Brain pericyte (primary cell): ENCODE measurements around the gene L3HYPDH.

Source experiments
- DNase-seq: peaks from one replicate; pipeline ENCODE4 v3.0.0-alpha.2; 2012; ENCODE audit warnings: low read depth, low spot score

Gene L3HYPDH

DNA sequence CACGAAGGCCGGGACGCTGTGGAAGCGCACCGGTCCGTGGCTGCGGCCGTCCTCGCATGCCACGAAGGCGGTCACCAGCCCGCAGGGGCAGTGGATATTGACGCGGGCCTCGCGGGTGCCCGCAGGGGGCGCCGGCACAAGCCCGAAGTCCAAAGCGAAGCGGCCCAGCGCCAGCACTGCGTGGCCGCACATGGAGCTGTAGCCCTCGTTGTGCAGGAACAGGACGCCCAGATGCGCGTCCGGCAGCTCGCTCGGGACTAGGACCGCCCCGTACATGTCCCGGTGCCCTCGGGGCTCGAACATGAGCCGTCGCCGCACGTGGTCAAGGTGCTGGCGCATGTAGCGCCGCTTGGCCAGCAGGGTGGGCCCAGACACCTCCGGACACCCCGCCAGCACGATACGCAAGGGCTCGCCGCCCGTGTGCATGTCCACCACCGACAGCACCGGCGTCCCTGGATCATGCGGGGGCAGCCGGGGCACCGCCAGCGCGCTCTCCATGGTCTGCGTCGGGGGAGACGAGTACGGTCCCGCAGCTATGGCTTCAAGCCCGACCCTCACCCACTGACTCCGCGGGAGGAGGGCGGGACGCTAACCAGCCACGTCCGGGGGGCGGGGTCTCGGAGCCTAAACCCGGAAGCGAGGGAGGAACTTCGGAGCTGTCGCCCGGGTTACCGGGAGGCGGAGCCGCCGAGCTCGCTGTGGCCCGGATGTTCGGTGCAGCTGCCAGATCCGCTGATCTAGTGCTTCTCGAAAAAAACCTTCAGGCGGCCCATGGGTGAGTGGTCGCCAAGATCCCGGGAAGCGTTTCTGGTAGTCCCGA is at the start of gene L3HYPDH, which contains the start of gene JKAMP:
TSS of gene L3HYPDH (minus strand) at position 590 of the 820 bp plus-strand sequence. CDS start at position 498, 92 bp downstream.
TSS of gene JKAMP (plus strand) at position 699 of the 820 bp plus-strand sequence. CDS start at position 772, 73 bp downstream.
- peak; percentile 83 for DNase-seq

DNA sequence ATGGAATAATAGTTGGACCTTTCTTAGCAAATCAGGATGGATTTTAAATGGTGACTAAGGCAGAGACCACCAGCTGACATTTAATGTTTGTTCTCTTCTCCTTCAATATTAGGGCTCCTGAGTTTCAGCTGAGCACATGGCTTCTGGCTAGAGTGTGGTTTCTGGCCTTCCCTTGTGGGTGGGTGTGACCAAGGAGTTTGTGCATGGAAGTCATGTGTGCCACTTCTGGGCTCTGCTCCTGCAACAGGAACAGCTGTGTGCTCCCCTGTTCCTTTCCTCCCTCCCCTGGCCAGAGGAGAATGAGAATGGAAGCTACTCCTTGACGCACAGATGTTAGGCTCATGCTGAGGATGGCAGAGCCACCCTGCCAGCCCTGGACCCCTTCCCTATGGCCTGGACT is 48.2 kb upstream of the L3HYPDH start:
- no peak for DNase-seq

DNA sequence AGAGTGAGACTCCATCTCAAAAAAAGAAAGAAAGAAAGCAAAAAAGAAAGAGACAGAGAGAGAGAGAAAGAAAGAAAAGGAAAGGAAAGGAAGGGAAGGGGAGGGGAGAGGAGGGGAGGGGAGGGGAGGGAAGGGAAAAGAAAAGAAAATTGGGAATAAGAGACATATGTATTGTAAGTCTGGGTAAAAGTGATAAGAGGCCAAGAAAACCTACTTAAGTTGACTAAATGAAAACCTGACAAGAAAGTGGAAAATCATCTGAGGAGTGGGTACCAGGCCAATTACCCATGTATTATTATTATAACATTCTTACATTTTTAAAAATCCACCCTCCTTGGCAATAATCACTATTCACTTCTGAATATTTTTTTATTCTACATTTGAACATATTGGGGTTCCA is 46.1 kb upstream of the L3HYPDH start:
- no peak for DNase-seq

DNA sequence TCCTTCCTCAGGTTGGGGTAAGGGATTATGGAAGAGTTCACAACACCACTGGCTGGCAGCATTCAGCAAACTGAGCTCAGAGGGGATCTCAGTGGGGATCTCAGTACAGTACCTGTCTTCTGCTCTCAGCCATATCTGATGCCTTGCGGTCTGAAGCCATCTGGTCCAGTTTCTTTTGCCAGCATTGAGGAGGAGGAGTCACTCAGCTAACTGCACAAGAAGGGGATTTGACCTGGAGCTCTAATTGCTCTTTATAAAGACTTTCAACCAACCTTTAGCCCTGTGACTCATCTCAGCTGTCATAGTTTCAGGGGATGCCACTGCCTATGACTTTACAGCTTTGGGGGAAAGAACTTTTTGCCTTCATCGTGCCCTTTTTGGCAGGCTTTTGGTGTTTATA is 45.0 kb upstream of the L3HYPDH start:
- no peak for DNase-seq

DNA sequence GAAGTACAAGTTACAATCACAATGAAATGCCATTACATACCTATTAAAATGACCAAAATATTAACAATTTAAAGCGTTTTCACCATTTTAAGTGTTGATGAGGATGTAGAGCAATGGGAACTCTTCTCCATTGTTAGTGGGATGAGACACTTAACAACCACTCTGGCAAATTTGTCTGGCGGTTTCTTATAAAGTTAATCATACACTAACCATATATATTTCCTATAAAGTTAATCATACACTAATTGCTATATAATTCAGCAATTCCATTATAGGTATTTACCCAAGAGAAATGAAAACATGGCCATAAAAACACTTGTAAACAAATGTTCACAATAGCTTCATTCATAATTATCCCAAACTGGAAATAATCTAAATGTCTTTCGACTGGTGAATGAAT is 36.0 kb upstream of the L3HYPDH start:
- no peak for DNase-seq

DNA sequence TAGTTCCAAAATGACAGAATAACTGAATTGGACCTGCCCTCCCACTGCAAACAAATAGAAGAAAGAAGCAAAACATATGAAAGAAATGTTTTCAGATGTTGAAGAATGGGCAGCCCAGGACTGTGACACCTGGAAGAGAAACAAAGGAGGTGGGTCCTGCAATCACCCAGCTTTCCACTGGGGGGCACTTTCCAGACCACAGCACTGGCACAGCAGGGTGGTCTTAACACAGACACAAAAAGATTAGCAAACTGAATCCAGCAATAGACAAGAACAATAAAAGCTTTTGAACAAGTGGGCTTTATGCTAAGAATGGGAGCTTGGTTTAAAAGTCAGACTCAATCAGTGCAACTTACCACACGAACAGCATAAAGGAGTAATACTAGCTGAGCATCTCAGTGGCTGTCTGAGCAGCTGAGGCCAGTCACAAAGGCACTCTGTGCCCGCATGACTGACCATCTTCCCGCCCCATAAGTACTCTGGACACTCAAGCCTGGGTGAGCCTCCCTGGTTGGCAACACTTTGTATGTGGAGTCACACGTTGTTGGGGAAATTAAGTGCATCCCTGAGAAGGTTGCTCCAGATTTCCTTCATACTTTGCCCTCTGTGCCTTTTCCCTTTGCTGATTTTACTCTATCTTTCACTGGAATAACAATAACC is 27.8 kb upstream of the L3HYPDH start:
- no peak for DNase-seq

DNA sequence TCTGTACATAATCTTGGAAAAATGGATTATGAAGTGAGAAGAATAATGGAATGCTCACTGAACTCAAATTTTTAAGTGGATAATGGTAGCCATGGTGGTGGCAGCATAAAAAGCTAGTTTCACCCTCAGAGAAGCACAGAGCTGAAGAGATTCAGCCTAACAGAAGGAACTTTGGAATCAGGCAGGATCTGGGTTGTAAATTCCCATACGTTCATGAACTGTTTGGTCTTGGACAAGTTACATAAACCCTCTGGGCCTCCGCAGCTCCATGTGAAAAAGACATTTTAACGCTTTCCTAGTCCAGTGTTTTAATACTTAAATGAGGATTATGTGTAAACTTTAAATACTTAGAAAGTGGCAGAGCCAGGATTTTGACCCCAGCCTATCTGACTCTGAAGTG is 26.8 kb upstream of the L3HYPDH start:
- no peak for DNase-seq

DNA sequence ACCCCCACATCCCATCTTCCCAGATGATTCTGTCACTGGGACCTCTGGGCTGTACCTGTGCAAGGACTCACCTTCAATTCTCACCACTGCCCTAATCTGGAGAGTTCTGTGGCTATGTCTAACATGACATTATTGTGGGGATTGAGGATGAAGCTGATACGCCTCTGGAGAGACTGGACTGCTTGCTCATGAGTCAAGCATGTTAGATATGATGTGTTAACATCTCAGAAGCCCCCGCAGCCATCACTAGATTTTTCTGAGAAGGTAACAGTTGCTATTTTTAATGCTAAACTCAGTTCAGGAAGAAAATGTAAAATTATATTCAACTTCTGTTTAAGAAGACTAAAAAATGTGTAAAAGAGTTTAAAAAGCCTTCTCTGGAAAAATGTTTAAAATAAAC is 25.8 kb upstream of the L3HYPDH start:
- DNase-seq, result no peak

DNA sequence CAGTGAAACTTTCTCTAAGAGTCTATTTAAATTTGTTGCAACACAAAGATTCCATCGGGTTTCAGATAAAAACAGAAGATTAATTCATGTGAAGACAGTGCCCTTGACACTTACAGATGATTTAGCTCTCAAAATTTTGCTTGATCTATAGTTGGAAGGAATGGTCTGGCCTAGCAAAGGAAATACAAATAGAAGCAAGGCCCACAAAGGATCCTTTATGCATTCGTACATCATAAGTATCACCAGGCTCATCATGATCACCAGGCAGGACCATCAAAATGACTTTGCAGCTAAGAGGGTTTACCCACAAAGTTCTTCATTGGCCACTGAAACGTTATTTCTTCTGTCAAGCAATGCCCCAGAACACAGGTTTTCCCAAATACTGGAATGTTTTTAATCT is 24.9 kb upstream of the L3HYPDH start:
- no peak for DNase-seq

DNA sequence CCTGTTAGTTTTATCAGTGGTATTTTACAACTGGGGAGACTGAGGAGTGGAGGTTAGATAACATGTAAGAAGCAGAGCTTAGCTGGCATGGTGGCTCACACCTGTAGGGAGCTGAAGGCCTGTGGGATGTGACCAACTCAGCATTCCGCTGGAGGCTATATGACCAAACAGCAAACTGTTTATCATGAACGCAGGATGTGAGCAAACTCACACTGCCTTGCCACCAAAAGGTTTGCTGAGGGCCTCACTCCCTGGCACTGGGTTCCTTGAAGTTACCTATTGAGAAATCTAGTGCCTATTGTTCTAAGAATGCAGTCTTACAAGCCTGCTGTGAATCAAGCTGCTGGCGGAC is 23.5 kb upstream of the L3HYPDH start:
- DNase-seq, result no peak

DNA sequence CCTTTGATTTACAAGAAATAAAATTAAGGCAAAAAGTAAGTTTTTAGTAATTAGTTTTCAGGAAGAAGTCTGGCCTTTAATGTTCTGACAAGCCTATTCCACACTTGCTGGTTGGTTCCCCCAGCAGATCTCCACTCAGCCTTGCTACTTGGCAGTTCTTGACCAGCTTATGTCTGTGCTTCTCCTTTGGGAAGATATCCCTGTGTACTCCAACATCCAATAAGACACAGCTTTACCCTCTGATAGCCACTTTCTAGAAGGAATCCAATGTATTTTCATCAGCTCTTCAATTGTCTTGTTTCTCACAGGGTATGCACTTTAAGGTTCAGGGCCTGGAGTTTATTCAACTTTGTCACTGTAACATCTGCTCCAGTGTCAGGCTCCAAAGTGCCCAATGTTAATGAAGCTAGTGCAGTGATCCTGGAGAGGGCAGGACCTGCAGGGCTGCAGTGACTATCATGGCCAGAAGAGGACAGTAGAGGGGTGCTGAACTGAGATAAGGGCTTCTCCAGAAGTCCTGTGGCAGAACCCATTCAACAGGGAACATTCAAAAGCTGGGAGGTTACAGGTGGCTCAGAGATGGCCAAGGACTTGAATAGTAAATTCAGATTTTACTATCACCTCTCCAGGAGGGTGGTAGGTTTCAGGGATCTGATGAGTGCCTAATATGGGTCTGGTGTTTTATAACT is 23.0 kb upstream of the L3HYPDH start:
- no peak for DNase-seq

DNA sequence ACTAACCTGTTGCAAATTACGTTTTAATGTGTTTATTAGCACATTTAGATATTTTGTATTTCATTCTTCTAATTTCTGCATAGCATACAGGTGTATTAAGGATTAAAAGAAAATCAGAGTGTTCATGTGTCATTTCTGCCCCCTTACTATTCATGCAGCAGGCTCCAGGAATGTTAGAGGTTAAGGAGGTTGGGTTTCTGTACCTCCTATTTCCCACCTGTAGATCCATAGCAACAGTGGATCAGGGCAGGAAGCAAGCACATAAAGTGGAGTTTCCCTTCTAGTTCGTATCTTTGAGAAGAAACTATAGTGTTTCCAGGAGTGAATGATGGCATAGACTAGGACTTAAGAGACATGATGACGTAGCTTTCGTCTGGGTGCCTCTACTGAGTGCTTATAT is 19.0 kb upstream of the L3HYPDH start:
- no peak for DNase-seq

DNA sequence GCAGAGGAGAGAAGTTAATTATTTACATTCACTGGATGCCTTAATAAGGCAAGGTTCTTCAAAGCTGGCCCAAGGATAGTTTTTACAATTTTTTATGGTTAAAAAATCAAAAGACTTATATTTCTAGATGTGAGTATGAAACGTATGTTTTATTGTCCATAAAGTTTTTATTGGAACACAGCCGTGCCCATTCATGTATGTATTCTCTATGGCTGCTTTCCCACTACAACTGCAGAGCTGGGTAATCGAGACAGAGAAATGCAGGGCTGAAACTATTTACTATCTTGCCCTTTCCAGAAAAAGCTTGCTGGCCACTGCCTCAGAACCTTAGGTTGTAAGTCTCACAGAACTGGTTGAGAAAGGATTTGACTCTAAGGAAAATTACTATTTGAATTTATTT is 16.5 kb upstream of the L3HYPDH start:
- DNase-seq, result no peak

DNA sequence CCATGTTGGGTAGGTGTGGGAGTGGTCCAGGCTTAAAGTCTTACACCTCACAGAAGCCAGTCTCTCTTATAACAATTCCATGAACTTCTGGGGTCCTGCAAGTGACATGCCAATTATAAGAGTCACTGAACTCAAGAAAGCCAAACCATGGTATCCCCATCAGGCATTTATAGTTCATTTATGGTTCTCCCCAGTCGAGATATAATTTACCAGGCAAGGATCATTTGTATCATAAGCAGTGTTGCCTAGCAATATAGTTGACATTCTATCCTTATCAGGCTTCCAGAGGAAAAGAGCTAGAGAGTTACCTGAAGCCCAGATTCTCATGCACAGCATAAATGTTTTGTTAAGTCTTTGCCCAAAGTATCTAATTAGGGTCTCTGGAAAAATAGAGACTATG is 8.2 kb upstream of the L3HYPDH start:
- no peak for DNase-seq

DNA sequence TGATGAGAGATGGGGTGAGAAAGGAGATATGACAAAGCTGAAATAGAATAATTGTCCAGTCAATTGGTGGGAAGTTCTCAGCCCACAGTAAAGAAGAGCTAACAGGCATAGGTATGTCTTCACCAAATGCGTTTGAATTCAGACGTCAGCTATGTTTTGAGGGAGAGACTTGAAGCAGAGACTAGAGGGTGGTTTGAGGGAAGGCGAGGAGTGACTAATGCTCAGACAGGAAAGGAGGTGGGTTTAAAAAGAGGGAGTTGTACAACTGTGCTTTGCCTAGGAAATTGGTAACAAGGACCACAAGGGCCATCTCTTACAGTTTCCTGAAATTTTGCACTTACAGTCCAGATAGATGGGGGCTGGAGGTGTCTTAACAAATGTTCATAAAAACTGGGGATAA is 6.5 kb upstream of the L3HYPDH start:
- no peak for DNase-seq

DNA sequence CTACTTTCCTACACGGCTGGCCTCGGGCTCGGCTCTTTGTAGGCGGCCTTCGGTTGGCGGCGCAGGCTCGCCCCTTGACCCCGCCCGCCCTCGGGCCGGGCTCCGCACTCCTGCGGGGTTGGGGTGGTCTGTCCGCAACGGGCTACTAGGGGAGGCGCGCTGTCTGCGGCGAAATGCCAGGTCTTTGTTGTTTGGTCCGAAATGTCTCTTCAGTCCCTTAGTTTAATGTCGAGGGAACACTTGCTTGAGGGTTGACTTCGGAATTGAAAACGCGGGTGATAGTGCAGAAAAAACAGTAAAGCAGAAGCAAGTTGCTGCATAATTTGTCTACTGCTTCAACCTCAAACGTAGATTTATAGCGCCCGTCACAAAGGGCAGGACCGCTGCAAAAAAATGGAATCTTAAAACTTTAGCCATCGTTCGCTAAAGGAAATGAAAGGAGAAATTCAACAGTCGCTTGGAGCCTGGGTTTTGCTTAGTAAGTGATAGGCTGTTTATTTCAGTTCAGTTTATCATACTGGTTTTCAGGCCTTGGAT is 499 bp upstream of the L3HYPDH start:
- DNase-seq, result no peak

DNA sequence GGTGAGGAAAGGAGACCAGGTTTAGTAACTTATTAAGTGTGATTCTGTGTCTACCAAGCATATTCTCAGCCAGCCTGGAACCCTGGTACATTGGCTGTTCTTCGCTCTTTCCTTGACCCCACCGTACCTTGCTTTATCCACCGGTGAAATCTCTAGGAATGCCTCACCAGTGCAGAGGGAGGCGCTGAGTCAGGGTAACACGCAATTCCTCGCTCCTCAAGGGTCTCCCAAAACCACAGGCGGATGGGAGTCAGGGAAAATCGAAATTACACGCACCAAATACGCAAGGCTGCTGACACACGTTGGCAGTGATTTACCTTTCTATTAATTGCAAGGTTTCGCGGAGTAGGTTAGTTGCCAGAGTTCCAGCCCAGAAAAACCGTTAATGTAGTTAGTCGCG is 845 bp downstream of the L3HYPDH start:
- DNase-seq, result no peak

DNA sequence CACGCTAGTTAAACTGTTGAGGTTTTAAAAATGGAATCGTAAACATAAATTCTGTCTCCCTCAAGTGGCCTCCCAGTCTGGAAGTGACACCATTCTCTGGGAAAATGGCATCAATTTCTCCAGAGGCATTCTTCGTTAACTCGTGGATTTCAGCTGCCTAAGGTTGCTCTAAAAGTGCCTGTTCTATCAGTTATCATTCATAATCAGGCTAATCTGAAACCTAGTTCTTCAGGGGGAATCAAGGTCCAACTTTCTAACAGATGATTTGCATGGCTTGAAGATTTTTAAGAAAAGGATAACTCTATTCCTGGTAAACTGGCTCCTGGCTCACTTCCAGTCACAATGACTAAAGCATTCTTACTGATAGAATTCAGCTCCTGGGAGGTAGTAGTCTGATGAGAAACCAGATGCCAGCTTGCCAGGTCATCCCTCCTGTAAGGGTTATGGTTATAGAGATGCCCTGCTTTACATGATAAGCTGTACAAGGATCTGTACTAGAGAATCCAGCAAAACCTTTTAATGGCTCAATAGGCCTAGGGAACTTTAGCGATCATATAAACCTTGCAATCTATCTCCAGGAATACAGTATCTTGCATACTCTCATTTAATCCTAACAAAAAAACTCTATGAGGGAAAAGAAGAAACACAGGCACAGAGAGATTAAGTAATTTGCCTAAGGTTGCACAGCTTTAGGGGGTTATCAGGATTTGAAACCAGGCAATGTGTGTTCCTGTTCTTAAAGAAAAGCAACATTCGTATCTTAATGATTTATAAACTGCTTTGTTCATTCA is 1.5 kb downstream of the L3HYPDH start:
- DNase-seq, result no peak

DNA sequence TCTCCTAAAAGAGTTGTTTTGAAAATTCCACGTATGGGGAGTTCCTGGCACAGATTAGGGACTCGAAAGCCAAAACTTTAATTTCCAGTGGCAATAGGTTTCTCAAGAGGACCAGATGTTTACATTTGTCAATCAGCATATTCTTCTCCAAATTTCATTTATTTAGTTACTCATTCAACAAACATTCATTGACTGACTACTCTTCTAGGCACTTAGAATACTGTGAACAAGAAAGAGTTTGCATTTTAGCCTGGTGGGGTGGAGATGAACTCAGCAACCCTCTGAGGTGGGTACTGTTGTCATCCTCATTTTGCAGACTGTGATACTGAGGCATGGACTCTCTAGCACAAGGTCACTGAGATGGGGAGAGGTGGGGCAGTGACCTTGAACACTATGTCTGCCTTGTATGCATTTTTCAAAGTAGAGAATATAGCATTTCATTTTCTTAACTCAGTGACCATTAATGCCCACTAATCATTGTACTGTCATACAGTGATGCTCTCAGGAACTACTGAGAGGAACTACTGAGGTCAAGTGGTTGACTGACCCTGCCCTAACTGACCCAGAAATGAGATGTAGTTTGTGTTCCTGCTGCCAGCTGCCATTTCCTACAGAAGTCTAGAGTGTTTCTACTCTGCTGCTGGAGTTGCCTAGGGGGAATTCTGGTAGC is 2.2 kb downstream of the L3HYPDH start:
- no peak for DNase-seq

DNA sequence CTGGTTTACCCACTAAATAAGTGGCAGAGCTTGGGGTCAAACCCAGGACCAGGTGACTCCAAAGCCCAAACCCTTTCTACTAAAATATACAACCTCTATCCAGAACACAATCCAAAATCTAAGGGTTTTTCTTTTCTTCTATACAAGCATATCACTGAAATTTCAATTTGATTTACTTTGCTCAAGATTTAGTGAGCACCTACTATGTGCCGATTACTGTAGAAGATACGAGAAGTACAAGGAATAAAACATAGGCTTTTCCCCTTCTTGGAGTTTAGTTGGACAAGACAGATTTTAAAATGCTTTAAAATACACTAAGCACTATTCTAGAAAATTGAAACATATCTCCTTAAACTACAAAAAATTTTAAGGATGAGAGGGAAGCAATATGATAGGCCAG is 2.8 kb downstream of the L3HYPDH start:
- no peak for DNase-seq

DNA sequence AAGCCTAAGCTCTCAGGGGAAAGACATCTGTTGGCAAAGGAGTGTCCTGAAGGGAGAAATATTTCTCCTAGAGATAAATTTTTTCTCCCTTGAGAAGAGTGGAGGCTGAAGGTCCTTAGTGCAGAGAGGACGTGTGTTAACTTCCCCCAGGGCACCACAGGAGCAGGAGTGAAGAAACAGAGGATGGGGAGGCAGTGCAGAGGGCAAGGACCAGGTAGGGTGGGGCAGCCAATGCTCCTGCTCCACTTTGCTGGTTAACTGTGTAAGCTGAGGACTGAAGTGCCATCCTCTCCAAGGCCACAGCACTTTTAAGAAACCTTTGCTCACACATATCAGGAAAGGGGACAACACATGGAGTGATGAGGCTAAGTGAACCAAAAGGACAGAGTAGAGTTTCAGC is 4.0 kb downstream of the L3HYPDH start:
- no peak for DNase-seq
